PC-9 (cell line): Measurements from ENCODE around the gene ELFN1. TPM values are rescaled to one million over a fixed set of nuclear protein-coding genes. Genes with fewer than 3 reads are reported as not detected.

Experiments used
- BruUV-seq: library from RNA; stranded (reverse); fragments of 400-500 nt; replicated peaks from 2 replicates; lab custom pipeline; 2021; lab: Mats Ljungman, UMichigan
- CTCF ChIA-PET: fragments of 300-600 bp; sonication (Branson Sonifier 250); formaldehyde crosslinking; loops from one replicate; lab custom pipeline; 2022; ENCODE audit warnings: antibody characterized with exemption; lab: Charles Lee
- POLR2A ChIA-PET: fragments of 300-600 bp; sonication (Branson Sonifier 250); formaldehyde crosslinking; loops from one replicate; lab custom pipeline; 2022; ENCODE audit warnings: antibody characterized with exemption; ENCODE audit not compliant: unreplicated experiment; lab: Charles Lee
- DNase-seq, 2 experiments: peaks; one replicate each; pipeline versions ENCODE4 v3.0.0 to v3.0.0-alpha.2; 2015 to 2022; ENCODE audit warnings: mixed read lengths in 1 of 2
- H2AFZ ChIP-seq: fragments of 200-600 bp; sonication (generic); 2 replicates; pipeline ENCODE4 v1.8.1; 2017; ENCODE audit warnings: antibody characterized with exemption
- H3F3A ChIP-seq: fragments of 200-600 bp; sonication (generic); 2 replicates; pipeline ENCODE4 v1.8.1; 2017; ENCODE audit warnings: antibody characterized with exemption, mild to moderate bottlenecking, low read depth; ENCODE audit not compliant: insufficient read depth
- H3K27ac ChIP-seq: fragments of 200-600 bp; sonication (generic); 2 replicates; pipeline ENCODE4 v1.6.1; 2016; ENCODE audit warnings: mixed run types
- H3K27me3 ChIP-seq: fragments of 200-600 bp; sonication (generic); 2 replicates; pipeline ENCODE4 v1.6.1; 2016; ENCODE audit warnings: low read depth, mixed run types; ENCODE audit not compliant: insufficient read depth
- H3K36me3 ChIP-seq: fragments of 200-600 bp; sonication (generic); 2 replicates; pipeline ENCODE4 v1.6.1; 2016; ENCODE audit warnings: low read depth, mixed run types
- H3K4me1 ChIP-seq: fragments of 200-600 bp; sonication (generic); replicated peaks from 2 replicates; pipeline ENCODE4 v1.6.1; 2016; ENCODE audit warnings: mixed run types; ENCODE audit not compliant: insufficient read depth
- H3K4me2 ChIP-seq: fragments of 200-600 bp; sonication (generic); 2 replicates; pipeline ENCODE4 v1.6.1; 2017; ENCODE audit warnings: mixed run types
- H3K4me3 ChIP-seq: fragments of 200-600 bp; sonication (generic); 2 replicates; pipeline ENCODE4 v1.6.1; 2016; ENCODE audit warnings: mixed run types
- H3K79me2 ChIP-seq: fragments of 200-600 bp; sonication (generic); 2 replicates; pipeline ENCODE4 v1.6.1; 2017; ENCODE audit warnings: low read depth, mixed run types
- H3K9me2 ChIP-seq: fragments of 200-600 bp; sonication (generic); 2 replicates; pipeline ENCODE4 v1.8.1; 2017; ENCODE audit warnings: mild to moderate bottlenecking; ENCODE audit not compliant: insufficient read depth
- H3K9me3 ChIP-seq: fragments of 200-600 bp; sonication (generic); 2 replicates; pipeline ENCODE4 v1.8.1; 2016; ENCODE audit warnings: low read depth; ENCODE audit not compliant: insufficient read depth
- H4K20me1 ChIP-seq: fragments of 200-600 bp; sonication (generic); 2 replicates; pipeline ENCODE4 v1.8.1; 2017; ENCODE audit not compliant: insufficient read depth
- EZH2 ChIP-seq: fragments of 200-600 bp; sonication (generic); IDR thresholded peaks from 2 replicates; pipeline ENCODE4 v1.8.0; 2017; ENCODE audit warnings: antibody characterized with exemption, low read depth
- intact Hi-C: fragments of 100-400 bp; cut with micrococcal nuclease; formaldehyde crosslinking; loops from one replicate; pipeline ENCODE4 v1.10.0; 2022; ENCODE audit not compliant: unreplicated experiment
- total RNA-seq: library from RNA; stranded (reverse); gene quantifications from 2 replicates; pipeline ENCODE4 v1.2.3, GENCODE V29; 2021
- TF ChIP-seq, protein P1 (sequence below): fragments of 200-600 bp; sonication (generic); conservative IDR thresholded peaks from 2 replicates; pipeline ENCODE4 v1.6.1; 2017; ENCODE audit warnings: mixed run types, antibody characterized with exemption, mild to moderate bottlenecking, moderate library complexity

ELFN1 gene
- total RNA-seq, 1 experiment from 2014 or later, result 0.09 TPM

DNA sequence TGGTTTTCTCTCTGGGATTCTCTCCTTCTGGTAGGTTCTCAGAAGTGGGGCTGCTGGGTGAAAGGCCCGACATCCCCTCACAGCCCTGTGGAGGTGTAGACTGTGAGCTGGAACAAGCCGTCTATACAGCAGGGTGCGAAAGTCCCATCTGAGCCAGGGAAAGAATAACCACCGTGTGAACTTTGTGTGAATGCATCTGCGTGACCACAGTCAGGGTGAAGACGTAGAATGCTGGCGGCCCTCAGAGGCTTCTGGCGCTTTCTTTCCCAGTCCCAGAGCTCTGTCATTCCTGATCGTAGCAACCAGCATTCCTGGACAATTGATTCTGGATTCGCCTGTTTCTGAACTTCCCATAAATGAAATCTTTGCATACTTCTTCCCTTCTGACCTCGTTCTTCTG lies 30.0 kb downstream of the ELFN1 start:
- BruUV-seq, result no TSS peak
- TF ChIP-seq EZH2, result no peak
- TF ChIP-seq, protein P1, sequence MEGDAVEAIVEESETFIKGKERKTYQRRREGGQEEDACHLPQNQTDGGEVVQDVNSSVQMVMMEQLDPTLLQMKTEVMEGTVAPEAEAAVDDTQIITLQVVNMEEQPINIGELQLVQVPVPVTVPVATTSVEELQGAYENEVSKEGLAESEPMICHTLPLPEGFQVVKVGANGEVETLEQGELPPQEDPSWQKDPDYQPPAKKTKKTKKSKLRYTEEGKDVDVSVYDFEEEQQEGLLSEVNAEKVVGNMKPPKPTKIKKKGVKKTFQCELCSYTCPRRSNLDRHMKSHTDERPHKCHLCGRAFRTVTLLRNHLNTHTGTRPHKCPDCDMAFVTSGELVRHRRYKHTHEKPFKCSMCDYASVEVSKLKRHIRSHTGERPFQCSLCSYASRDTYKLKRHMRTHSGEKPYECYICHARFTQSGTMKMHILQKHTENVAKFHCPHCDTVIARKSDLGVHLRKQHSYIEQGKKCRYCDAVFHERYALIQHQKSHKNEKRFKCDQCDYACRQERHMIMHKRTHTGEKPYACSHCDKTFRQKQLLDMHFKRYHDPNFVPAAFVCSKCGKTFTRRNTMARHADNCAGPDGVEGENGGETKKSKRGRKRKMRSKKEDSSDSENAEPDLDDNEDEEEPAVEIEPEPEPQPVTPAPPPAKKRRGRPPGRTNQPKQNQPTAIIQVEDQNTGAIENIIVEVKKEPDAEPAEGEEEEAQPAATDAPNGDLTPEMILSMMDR, result no peak
- intact Hi-C loops, result no loop called here
- H3F3A ChIP-seq, result no peaks in the 10 kb centered on the region
- 0 out of 2 replicates have a peak, but pooled peaks cover 4% of the 10 kb centered on the region for H4K20me1 ChIP-seq
- H3K27me3 ChIP-seq, result peaks cover 96% of the 10 kb centered on the region
- no peak overlapping the region for H3K27ac ChIP-seq
- H3K79me2 ChIP-seq, result no peaks in the 10 kb centered on the region
- no peak overlapping the region for H2AFZ ChIP-seq
- H3K4me3 ChIP-seq, result no peak overlapping the region
- ChIA-PET CTCF (no interaction called here), POLR2A (no interaction called here)
- no peaks in the 10 kb centered on the region for H3K9me2 ChIP-seq
- H3K4me1 ChIP-seq, result no peaks in the 10 kb centered on the region
- DNase-seq, result no peak
- no peaks in the 10 kb centered on the region for H3K36me3 ChIP-seq
- H3K4me2 ChIP-seq, result no peak overlapping the region
- H3K9me3 ChIP-seq, result no peaks in the 10 kb centered on the region; the same call in 1 of the 2 replicates

- Histone ChIP-seq H3K27me3 (peaks cover 96% of the 10 kb centered on the region), H3K4me3 (no peak overlapping the region), H3K9me2 (no peaks in the 10 kb centered on the region), H4K20me1 (0 out of 2 replicates have a peak, but pooled peaks cover 4% of the 10 kb centered on the region), H3K36me3 (no peaks in the 10 kb centered on the region), H2AFZ (no peak overlapping the region), H3K9me3 (no peaks in the 10 kb centered on the region; the same call in 1 of the 2 replicates), H3K27ac (no peak overlapping the region), H3F3A (no peaks in the 10 kb centered on the region), H3K79me2 (no peaks in the 10 kb centered on the region), H3K4me2 (no peak overlapping the region), H3K4me1 (no peaks in the 10 kb centered on the region)
- intact Hi-C loops, result no loop called here
- no TSS peak for BruUV-seq
- ChIA-PET POLR2A (interaction anchor here (0.7 kb wide), 2 partner anchors 43 to 1265 kb away, joined by 3 read pairs; no protein-coding TSS in a partner anchor), CTCF (no interaction called here)
- no peak for DNase-seq
- no peak for TF ChIP-seq EZH2
- TF ChIP-seq, protein P1, result no peak
Observed at GRCh38 chr7:1700536-1701333, 30.7 kb downstream of the ELFN1 start.

DNA sequence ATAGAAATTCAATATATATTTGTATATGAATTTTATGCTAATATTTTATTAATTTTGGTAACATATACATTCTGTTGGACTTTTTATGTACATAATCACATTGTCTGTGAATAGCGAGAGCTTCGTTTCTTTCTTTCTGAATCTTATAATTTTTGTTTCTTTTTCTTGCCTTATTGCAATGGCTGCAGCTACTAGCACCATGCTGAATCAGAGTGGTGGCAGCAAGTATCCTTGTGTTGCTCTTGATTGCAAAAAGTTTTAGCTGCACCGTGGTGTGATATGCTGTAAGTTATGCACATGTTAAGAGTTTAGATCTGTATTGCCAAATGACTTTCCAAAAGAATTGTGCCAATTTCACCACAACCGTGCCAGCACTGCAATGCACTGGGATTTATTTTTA lies 32.6 kb downstream of the ELFN1 start:
- H3K27me3 ChIP-seq, result peaks cover 84% of the 10 kb centered on the region
- intact Hi-C loops, result no loop called here
- DNase-seq, result no peak
- H3K9me2 ChIP-seq, result no peaks in the 10 kb centered on the region
- H3F3A ChIP-seq, result no peaks in the 10 kb centered on the region
- H3K4me2 ChIP-seq, result no peak overlapping the region
- H3K79me2 ChIP-seq, result no peaks in the 10 kb centered on the region
- no peak overlapping the region for H3K27ac ChIP-seq
- no peak for TF ChIP-seq EZH2
- TF ChIP-seq, protein P1, result no peak
- no peak overlapping the region for H3K4me3 ChIP-seq
- POLR2A ChIA-PET, result no interaction called here
- no peak overlapping the region for H2AFZ ChIP-seq
- H4K20me1 ChIP-seq, result 0 out of 2 replicates have a peak, but pooled peaks cover 4% of the 10 kb centered on the region
- H3K9me3 ChIP-seq, result no peaks in the 10 kb centered on the region; the same call in 1 of the 2 replicates
- no TSS peak for BruUV-seq
- H3K36me3 ChIP-seq, result no peaks in the 10 kb centered on the region
- CTCF ChIA-PET, result interaction anchor here (0.6 kb wide), 1 partner anchor 667 kb away, joined by 16 read pairs; no protein-coding TSS in a partner anchor
- no peaks in the 10 kb centered on the region for H3K4me1 ChIP-seq
